ENCODE results near the gene PTP4A2.
A peak's percentile ranks its signal among the peaks of the same experiment; 100 is the strongest.

The PTP4A2 gene

DNA sequence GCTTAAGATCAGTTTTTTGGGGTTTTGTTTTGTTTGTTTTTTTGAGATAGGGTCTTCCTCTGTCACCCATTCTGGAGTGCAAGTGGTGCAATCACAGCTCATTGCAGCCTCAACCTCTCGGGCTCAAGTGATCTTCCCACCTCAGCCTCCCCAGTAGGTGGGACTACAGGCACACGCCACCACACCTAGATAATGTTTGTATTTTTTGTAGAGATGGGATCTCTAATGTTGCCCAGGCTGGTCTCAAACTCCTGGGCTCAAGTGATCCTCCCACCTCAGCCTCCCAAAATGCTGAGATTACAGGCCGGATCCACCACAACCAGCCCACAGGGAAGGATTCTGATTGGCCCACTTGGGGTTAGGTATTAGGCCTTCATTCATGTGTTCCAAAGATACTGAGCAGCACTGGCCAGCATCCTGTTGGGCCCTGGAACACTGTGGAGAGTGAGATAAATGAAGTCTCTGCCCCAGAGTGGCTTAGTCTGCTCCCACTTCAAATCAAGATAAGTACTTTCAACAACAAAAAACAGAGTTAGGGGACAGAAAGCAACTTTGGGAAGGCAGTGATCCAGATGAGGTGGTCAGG, 54.7 kb downstream of the PTP4A2 start:
- no peak for DNase-seq

DNA sequence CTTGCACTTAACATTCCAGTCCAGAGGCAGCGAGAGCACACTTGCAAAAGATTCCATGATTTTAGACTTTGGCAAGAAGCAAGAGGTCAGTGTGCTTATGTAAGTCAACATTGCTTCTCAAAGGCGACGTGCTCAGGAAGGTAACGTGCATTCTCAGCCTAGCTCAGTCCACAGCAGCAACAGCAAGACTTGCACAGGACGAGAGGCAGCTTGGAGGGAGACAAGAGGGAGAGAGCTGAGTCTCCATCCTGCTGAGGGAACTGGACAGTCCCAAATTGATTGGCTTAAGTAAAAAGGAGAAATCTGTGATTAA, 56.5 kb downstream of the PTP4A2 start:
- no peak for DNase-seq

DNA sequence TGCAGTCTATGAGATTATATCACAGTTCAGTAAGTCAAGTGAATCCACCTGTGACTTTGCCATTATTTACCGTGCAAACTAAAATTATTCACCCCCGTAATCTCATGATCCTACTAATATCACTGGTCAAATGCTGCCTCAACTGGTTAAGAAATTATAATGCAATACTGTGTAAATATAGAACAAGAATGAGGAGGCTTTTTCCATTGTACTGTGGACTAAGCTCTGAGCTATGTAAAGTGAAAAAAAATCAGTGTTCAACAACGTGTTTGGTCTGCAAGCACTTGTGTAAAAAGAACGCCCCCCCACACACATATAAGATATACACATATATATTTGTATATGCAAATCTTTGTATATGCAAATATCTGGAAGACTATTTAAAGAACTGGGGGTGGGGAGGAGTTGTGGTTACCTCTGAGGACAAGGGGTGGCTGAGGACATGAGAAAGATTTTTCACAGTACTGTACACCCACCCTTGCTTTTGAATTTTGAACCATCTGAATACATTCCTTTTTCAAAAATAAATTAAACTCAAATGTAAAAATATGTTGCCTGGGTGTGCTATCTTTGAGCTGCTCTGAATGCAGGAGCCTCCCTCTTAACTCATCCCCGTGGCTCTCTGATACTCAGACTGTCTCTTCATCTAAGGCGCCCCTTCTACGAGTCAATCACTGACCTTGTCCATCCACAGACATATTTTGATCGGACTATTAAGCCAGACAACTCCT, 57.0 kb downstream of the PTP4A2 start:
- no peak for DNase-seq

DNA sequence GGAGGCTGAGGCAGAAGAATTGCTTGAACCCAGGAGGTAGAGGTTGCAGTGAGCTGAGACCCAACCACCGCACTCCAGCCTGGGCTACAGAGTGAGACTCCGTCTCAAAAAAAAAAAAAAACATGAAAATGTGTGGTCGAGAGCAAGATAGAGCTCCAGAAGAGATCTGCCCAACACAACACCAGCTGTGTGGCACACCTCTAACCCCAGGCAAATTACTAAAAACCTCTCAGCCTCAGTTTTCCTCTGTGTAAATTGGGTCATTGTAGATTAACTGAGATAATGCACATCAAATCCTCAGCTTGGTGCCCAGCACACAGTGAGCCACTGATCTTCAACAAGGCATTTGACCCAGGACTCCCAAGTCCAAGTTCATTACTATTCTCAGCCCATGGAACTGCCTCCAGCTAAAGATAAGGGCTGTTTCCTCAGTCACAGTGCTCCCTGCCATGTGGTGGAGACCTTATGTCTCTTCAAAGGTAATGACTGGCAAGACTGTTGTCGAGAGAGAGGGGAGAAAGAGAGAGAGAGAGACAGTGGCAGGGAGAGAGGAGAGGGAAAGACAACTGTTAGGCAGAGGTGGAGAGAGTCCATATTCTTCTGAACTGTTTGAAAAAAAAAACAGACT, 58.1 kb downstream of the PTP4A2 start:
- DNase-seq: no peak

DNA sequence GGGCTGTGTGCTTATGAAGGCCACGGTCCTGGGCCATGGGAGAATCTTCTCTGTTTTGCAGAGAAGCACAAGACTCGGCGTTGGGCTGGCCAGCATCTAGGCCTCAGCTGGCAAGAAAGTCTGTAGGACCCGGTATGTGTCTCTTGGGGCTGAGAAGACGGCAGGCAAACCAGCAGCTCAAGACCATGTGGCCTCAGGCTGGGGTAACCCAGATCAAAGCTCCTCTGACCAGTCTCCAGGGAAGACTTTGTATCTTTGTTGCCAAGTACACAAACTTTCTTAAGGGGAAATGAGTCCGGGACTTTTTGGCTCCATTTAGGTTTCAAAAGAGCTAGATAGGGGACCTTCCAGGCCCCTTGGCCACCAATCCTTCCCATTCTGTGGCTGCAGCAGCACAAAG, 60.1 kb downstream of the PTP4A2 start:
- DNase-seq: no peak

DNA sequence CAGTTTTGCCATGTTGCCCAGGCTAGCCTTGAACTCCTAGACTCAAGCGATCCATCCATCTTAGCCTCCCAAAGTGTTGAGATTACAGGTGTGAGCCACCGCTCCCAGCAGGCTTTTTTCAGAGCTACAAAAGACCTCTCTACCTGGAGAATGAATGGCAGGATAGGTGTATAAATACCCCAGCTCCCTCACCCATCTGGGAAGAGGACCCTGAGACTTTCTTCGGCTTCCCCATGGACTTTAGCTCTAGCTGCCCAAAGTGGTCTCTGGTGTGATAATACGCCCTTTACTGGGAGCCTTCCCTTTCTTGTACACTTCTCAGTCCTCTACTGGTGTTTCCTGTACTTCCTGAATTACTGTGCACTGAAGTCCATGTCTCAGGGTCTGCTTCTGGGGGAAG, 60.6 kb downstream of the PTP4A2 start:
- DNase-seq: no peak

DNA sequence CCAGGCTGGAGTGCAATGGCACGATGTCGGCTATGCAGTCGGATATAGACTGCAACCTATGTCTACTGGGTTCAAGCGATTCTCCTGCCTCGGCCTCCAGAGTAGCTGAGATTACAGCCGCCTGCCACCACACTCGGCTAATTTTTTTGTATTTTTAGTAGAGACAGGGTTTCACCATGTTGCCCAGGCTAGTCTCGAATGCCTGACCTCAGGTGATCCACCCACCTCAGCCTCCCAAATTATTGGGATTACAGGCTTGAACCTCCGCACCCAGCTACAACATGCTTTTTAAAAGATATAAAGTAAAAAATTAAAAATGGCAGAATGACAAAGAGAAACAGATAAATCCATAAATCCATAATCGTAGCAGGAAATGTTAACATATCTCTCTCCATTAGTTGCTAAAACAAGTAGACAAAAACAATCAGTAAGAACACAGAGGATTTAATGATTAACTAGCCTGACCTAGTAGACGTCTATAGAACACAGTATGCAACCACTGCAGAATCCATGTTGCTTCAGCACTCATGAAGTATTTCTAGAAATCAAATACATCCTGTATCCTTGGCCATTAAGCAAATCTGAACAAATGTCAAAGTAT, 62.4 kb downstream of the PTP4A2 start:
- no peak for DNase-seq

DNA sequence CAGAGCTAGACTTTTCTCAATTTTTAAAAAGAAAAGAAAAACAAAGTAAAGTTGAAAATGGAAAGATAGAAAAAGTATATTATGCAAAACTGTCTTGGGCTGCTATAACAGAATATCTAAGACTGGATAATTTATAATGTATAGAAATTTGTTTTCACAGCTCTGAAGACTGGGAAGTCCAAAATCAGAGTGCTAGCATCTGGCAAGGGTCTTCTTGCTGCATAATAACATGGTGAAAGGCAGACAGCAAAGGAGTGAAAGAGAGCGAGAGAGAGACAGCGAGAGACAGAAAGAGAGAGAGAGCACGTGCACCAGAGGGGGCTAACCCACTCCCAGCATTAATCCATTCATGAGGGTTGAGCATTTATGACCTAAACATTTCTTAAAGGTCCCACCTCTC, 63.2 kb downstream of the PTP4A2 start:
- DNase-seq: no peak

DNA sequence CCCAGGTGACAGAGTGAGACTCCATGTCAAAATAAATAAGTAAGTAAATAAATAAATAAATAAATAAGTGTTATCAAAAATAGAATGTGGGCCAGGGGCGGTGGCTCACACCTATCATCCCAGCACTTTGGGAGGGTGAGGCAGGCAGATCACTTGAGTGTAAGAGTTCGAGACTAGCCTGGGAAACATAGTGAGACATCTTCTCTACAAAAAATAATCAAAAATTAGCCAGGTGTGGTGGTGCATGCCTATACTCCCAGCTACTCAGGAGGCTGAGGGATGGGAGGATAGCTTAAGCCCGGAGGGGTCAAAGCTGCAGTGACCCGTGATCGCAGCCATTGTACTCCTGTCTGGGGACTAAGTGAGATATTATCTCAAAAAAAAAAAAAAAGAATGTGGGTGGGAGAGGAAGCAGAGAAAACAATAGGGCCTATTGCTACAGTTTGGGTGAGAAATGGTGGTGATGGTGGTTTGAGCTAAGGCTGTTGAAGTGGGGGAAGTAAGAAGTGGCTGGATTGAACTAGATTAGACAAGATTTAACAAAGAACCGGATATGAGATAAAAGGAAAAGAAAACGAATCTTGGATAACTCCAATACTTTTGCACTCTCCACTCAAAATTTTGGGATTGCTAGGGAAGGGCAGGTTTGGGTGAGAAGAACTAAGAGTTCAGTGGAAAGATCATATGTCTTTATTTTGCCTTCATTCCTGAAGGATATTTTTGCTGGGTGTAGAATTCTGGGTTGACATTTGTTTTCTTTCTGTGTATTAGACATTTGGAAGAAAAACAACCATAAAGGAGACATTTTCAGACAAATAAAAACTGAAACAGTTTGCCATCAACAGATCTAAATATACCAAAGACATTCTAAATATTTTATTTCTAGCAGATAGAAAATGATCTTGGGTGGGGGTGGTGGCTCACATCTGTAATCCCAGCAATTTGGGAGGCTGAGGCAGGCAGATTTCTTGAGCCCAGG, 65.2 kb downstream of the PTP4A2 start:
- peak in 1 of 5 donors; percentile 28 for DNase-seq

DNA sequence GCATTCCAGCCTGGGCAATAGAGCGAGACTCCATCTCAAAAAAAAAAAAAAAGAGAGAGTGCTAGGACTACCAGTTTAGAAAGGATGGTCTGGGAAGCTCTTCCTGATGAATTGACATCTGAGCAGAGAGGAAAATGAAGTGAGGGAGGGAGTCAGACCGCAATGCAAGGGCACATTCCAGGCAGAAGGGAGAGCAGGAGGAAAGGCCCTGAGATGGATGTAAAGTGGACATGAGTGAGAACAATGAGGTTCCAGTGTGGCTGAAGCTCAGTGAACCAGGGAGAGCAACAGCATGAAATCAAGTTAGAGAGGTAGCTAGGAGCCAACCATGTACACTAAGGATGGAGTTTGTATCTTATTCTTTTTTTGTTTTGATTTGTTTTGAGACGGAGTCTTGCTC, 66.5 kb downstream of the PTP4A2 start:
- no peak for DNase-seq

DNA sequence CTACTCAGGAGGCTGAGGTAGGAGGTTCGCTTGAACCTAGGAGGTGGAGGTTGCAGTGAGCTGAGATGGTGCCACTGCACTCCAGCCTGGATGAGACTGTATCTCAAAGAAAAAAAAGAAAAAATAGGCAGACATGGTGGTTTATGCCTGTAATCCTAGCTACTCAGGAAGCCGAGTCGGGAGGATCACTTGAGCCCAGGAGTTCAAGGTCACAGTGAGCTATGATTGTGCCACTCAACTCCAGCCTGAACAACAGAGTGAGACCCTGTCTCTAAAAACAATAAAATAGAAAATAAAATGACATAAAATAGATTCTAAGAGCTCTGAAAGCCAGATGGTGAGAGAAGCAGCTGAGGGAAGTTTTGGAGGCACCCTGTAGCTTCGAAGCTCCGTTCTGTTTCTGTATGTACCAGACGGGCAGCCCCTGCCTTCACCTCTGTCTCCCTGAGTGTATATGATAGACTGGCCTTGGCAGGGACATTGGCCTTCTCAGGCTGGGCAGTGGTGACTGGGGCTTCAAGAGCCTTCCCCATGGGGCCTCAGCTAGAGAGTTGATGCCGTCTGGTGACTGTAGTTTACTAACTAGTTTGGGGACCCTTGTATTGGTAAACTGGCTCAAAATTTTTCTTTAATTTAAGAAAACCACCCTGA, 68.0 kb downstream of the PTP4A2 start:
- no peak for DNase-seq

DNA sequence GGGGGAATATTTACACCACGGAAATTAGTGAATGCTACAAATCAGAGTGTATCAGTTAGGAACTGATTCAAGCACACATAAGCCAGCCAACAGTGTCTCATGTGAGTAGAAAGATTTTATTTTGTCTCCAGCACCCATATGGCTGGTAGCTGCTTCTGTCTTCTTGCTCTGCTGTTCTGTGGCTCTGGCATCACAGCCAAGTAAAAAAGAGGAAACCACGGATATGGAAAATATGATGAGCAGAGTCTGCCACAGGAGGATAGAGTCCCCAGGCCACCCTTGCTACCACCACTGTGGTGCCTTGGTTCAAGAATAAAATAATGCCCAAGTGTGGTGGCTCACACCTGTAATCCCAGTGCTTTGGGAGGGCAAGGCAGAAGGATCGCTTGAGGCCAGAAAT, 68.7 kb downstream of the PTP4A2 start:
- DNase-seq: no peak

DNA sequence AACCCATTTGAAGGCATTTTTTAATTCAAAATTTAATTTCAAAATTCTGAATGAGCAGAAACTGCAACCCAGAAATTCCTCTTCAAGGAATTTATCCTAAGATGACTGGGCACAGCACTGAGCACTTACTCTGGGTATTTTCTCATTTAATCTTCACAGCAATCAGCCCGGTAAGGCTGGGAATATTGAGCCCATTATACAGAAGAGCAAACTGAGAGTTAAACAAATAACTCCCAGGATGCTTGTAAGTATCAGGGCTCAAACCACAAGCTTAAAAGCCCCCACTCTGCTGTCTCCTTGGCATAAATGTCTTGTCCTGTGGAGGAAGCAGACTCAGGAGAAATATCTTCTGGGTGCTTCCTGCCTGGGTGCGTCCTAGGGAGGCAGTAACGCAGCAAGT, 69.3 kb downstream of the PTP4A2 start:
- no peak for DNase-seq

DNA sequence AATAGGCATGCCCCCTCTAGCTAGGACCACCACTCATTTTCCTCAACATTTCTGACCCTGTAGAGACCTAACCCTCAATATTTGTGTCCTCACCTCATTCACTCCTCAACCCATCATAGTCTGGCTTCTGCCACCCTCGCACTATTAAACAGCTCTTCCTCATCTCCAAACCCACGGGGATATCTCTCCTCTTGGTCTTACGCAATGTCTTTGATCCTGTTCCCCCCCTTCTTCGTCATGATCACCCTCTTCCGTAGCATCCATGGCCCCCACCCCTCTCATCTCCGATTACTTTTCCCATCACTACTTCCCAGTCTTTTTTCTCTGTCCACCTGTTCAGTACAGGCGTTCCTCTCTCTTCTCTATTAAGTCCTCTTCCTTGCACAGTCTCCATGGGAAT, 70.6 kb downstream of the PTP4A2 start:
- no peak for DNase-seq

DNA sequence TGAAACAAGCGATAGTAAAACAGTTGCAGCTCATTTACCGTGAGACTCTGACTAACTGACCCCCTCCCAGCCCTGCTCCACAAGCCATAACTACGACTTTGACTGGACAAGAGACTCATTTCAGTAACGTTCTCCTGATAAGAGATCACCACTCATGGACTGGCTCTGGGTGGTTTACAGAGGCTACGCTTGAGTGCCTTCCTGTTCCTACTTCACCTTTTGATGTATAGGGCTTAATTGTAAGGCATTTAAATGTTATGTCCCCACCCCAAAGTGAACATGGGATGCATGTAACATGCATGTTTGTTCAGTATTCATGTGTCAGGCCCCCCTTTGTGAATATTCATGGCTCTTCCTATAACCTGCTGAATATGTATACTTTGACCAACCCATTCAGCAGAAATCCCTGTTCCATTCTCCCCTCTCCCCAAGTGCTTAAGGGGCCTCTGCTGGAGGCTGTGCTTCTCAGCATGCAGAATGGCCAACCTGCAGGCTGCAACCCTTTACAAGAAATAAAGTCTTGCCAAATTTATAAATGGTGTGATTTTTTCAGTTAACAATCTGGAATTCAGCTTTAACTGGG, 71.6 kb downstream of the PTP4A2 start:
- no peak for DNase-seq

DNA sequence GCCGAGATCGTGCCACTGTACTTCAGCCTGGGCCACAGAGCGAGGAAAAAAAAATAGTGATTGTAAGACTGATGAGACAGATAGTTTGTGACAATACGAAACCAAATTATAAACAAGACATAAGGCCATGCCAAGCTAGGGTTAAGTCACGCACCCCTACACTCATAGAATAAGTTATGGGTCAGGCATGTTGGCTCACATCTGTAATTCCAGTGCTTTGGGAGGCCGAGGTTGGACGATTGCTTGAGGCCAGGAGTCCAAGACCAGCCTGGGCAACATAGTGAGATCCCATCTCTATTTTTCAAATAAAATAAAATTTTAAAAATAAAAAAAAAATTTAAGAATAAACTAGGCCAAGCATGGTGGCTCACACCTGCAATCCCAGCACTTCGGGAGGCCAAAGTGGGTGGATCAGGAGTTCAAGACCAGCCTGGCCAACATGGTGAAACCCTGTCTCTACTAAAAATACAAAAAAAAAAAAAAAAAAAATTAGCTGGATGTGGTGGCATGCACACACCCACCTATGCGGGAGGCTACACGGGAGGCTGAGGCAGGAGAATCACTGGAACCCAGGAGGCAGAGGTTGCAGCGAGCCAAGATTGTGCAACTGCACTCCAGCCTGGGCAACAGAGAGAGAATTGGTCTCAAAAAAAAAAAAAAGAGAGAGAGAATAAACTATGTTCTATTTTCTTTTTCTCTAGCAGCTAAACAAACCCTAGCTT, 72.3 kb downstream of the PTP4A2 start:
- no peak for DNase-seq

DNA sequence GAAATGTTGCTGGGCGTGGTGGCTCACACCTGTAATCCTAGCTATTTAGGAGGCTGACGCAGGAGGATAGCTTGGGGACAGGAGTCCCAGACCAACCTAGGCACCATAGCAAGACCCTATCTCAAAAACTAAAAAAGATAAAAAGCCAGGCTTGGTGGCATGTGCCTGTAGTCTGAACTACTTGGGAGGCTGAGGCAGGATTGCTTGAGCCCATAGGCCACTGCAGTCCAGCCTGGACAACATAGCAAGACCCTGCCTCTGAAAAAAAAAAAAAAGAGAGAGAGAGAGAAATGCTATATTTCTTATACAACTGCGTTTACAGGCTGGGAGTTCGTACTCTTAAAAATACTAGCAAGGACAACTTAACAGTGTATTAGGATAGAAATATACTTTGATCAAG, 76.1 kb downstream of the PTP4A2 start:
- DNase-seq: no peak

DNA sequence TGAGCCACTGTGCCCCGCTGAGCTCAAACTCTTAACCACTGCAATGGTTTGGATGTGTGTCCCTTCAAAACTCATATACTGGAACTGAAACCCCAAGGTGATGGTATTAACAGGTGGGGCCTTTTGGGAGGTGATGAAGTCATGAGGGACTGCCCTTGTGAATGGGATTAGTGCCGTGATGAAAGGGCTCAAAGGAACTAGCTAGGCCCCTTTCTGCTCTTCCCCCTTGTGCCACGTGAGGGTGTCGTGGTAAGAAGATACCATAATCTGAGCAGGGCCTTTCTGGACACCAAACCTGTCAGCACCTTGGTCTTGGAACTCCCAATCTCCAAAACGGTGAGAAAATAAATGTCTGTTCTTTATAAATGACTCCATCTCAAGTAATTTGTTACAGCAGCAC, 76.8 kb downstream of the PTP4A2 start:
- no peak for DNase-seq

DNA sequence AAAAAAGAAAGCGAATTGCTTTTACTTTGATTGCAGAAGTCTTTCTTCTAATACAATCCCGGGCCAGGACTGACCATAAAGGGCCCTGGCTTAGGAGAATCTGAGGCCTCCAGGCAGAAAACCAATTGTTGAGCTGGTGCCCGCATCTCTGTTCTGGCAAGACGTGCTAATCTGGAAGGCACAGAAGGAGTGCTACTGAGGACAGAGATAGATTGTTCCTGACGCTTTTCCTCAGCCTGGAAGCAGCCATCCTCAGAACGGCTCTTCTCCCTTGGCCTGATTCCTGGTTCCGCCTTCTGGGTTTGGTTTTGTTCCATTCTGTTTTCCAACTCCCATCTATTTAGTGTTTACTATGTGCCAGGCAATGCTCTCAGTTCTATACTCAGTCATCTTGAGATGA, 77.6 kb downstream of the PTP4A2 start:
- no peak for DNase-seq

DNA sequence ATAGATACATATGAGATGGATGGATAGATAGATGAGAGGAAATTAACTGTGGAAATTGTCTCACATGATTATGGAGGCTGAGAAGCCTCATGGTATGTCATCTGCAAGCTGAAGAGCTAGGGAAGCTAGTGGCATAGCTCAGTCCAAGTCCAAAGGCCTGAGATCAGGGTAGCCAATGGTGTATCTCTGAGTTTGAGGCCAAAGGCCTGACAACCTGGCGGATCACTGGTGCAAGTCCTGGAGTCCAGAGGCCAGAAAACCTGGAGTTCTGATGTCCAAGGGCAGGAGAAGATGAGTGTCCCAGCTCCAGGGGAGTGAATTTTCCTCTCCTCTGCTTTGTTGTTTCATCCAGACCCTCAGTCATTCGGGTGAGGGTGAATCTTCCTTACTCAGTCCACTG, 78.4 kb downstream of the PTP4A2 start:
- DNase-seq: no peak

DNA sequence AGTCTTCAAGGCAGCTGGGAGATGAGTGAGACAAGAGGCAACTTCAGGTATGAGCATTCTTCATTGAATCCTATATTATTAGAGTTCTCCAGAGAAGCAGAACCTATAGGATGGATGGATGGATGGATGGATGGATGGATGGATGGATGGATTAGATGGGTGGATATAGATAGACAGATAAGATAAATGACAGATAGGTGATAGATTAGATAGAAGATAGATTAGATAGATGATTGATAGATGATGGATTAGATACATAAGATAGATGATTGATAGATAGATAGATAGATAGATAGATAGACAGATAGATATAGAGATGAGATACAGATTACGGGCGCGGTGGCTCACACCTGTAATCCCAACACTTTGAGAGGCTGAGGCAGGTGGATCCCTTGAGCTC, 79.1 kb downstream of the PTP4A2 start:
- no peak for DNase-seq
